HepG2 (cell line): Measurements from ENCODE around the gene YIF1A. TPM values are rescaled to one million over a fixed set of nuclear protein-coding genes. Genes with fewer than 3 reads are reported as not detected.
A peak's percentile ranks its signal among the peaks of the same experiment; 100 is the strongest.

Experiments
- EEA1 ChIP-seq: sonication (generic); formaldehyde crosslinking; IDR thresholded peaks from 2 replicates; pipeline ENCODE4 v1.5.1; 2020; ENCODE audit warnings: mild to moderate bottlenecking, missing genetic modification reagents, borderline replicate concordance
- GMEB2 ChIP-seq: IDR thresholded peaks from 2 replicates; pipeline ENCODE4 v1.6.1; 2016; ENCODE audit warnings: missing biosample characterization, missing genetic modification reagents, low read depth
- GTF2F1 ChIP-seq: fragments of 150-350 bp; IDR thresholded peaks from 2 replicates; pipeline ENCODE4 v1.6.1; 2014; ENCODE audit warnings: low read length
- HOXD1 ChIP-seq: sonication (generic); formaldehyde crosslinking; IDR thresholded peaks from 2 replicates; pipeline ENCODE4 v1.5.0; 2020; ENCODE audit warnings: missing genetic modification reagents
- KDM3A ChIP-seq: IDR thresholded peaks from 2 replicates; pipeline ENCODE4 v1.6.1; 2018; ENCODE audit warnings: low read depth, missing compliant biosample characterization
- MLLT10 ChIP-seq: sonication (generic); formaldehyde crosslinking; IDR thresholded peaks from 2 replicates; pipeline ENCODE4 v1.4.0; 2020; ENCODE audit warnings: missing genetic modification reagents
- NFATC3 ChIP-seq: sonication (generic); formaldehyde crosslinking; IDR thresholded peaks from 2 replicates; pipeline ENCODE4 v1.5.1; 2020; ENCODE audit warnings: mild to moderate bottlenecking, missing genetic modification reagents
- NFE2L2 ChIP-seq: fragments of 150-350 bp; IDR thresholded peaks from 2 replicates; pipeline ENCODE4 v1.6.1; 2014; ENCODE audit warnings: low read length
- NKX3-1 ChIP-seq: sonication (generic); formaldehyde crosslinking; IDR thresholded peaks from 2 replicates; pipeline ENCODE4 v1.5.0; 2020; ENCODE audit warnings: missing genetic modification reagents
- RXRA ChIP-seq: sonication (generic); formaldehyde crosslinking; IDR thresholded peaks from 2 replicates; pipeline ENCODE4 v1.5.1; 2020; ENCODE audit warnings: missing genetic modification reagents
- SYNCRIP ChIP-seq: fragments of 200-400 bp; formaldehyde crosslinking; IDR thresholded peaks from 2 replicates; pipeline ENCODE4 v1.6.1; 2018; ENCODE audit warnings: mild to moderate bottlenecking, low read depth, low read length; ENCODE audit not compliant: insufficient read depth
- TBL1XR1 ChIP-seq: fragments of 150-350 bp; IDR thresholded peaks from 2 replicates; pipeline ENCODE4 v1.6.1; 2014; ENCODE audit warnings: borderline replicate concordance, low read length; ENCODE audit not compliant: partially characterized antibody
- TEAD3 ChIP-seq: optimal IDR thresholded peaks from 2 replicates; pipeline ENCODE3; 2016; ENCODE audit warnings: borderline replicate concordance
- ZC3H4 ChIP-seq: sonication (generic); formaldehyde crosslinking; IDR thresholded peaks from 2 replicates; pipeline ENCODE4 v1.4.0; 2020; ENCODE audit warnings: missing genetic modification reagents, borderline replicate concordance
- ZFP82 ChIP-seq: sonication (generic); formaldehyde crosslinking; IDR thresholded peaks from 2 replicates; pipeline ENCODE4 v1.5.1; 2020; ENCODE audit warnings: mild to moderate bottlenecking, missing genetic modification reagents, borderline replicate concordance
- ZNF136 ChIP-seq: sonication (generic); formaldehyde crosslinking; IDR thresholded peaks from 2 replicates; pipeline ENCODE4 v1.8.1; 2022; ENCODE audit warnings: low read depth, mild to moderate bottlenecking, moderate library complexity, missing genetic modification reagents
- ZNF282 ChIP-seq: fragments of 450-650 bp; IDR thresholded peaks from 2 replicates; pipeline ENCODE4 v1.6.1; 2018; ENCODE audit not compliant: partially characterized antibody
- ZNF550 ChIP-seq: sonication (generic); formaldehyde crosslinking; IDR thresholded peaks from 2 replicates; pipeline ENCODE4 v1.4.0; 2020; ENCODE audit warnings: mild to moderate bottlenecking, missing genetic modification reagents, borderline replicate concordance
- ZSCAN9 ChIP-seq: IDR thresholded peaks from 2 replicates; pipeline ENCODE4 v1.6.1; 2016; ENCODE audit warnings: borderline replicate concordance
- ZZZ3 ChIP-seq: sonication (generic); formaldehyde crosslinking; IDR thresholded peaks from 2 replicates; pipeline ENCODE4 v1.4.0; 2020; ENCODE audit warnings: missing genetic modification reagents, mild to moderate bottlenecking, borderline replicate concordance
- polyA plus RNA-seq, 8 experiments: library from polyadenylated mRNA; depleted of rRNA in 3 of 8; stranded (reverse) in 7 of 8; unstranded in 1 of 8; fragments of >200 nt; fragmentation: Illumina TruSeq in 4 of 8; extraction: Trizol in 4 of 8; gene quantifications; 2 replicates each; pipeline versions ENCODE4 v1.2.1 to v1.2.3, GENCODE V29; 2011 to 2016; ENCODE audit warnings: low read depth in 4 of 8, missing spikeins in 1 of 8, mixed read lengths in 1 of 8; ENCODE audit not compliant: insufficient read depth in 1 of 8
- total RNA-seq, 5 experiments: library from RNA; depleted of rRNA; stranded (reverse); fragments of >200 nt; fragmentation: Illumina TruSeq; extraction: Trizol; gene quantifications; 2 replicates each; pipeline ENCODE4 v1.2.3, GENCODE V29; 2016; ENCODE audit warnings: low read depth in 1 of 5
- TF ChIP-seq, protein P1 (sequence below): sonication (generic); formaldehyde crosslinking; IDR thresholded peaks from 2 replicates; pipeline ENCODE4 v1.5.0; 2020; ENCODE audit warnings: mild to moderate bottlenecking, missing genetic modification reagents
- TF ChIP-seq, protein P2 (sequence below): sonication (generic); formaldehyde crosslinking; IDR thresholded peaks from 2 replicates; pipeline ENCODE4 v1.5.1; 2020; ENCODE audit warnings: missing genetic modification reagents, mild to moderate bottlenecking, borderline replicate concordance
- TF ChIP-seq, protein P3 (sequence below): sonication (generic); formaldehyde crosslinking; IDR thresholded peaks from 2 replicates; pipeline ENCODE4 v1.4.0; 2020; ENCODE audit warnings: low read depth, mild to moderate bottlenecking, missing genetic modification reagents
- TF ChIP-seq, protein P4 (sequence below): sonication (generic); formaldehyde crosslinking; IDR thresholded peaks from 2 replicates; pipeline ENCODE4 v1.8.1; 2023; ENCODE audit warnings: missing genetic modification reagents, mild to moderate bottlenecking, borderline replicate concordance

The YIF1A gene
- total and polyA plus RNA-seq, 2 of the 13 experiments (the other 11 are each of a cell fraction or from before 2014, with no cell fraction given) = 133 to 145 TPM

GRCh38 chr11:66336234-66337102 lies 47.5 kb upstream of the YIF1A start, which contains the start of gene RIN1 (continued):
- TF ChIP-seq, protein P1, sequence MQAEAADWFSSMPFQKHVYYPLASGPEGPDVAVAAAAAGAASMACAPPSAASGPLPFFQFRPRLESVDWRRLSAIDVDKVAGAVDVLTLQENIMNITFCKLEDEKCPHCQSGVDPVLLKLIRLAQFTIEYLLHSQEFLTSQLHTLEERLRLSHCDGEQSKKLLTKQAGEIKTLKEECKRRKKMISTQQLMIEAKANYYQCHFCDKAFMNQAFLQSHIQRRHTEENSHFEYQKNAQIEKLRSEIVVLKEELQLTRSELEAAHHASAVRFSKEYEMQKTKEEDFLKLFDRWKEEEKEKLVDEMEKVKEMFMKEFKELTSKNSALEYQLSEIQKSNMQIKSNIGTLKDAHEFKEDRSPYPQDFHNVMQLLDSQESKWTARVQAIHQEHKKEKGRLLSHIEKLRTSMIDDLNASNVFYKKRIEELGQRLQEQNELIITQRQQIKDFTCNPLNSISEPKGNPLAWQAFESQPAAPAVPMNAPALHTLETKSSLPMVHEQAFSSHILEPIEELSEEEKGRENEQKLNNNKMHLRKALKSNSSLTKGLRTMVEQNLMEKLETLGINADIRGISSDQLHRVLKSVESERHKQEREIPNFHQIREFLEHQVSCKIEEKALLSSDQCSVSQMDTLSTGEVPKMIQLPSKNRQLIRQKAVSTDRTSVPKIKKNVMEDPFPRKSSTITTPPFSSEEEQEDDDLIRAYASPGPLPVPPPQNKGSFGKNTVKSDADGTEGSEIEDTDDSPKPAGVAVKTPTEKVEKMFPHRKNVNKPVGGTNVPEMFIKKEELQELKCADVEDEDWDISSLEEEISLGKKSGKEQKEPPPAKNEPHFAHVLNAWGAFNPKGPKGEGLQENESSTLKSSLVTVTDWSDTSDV = no peak; the same call in 1 of the 2 replicates
- TF ChIP-seq TBL1XR1 (no peak), SYNCRIP (no peak), GMEB2 (no peak), GTF2F1 (no peak), KDM3A (CRISPR knock-in tag) (peak; percentile 86), ZC3H4 (CRISPR knock-in tag) (no peak), ZNF282 (no peak), ZZZ3 (CRISPR knock-in tag) (no peak), EEA1 (CRISPR knock-in tag) (no peak), MLLT10 (CRISPR knock-in tag) (no peak), HOXD1 (CRISPR knock-in tag) (no peak), NFE2L2 (no peak), ZNF136 (CRISPR knock-in tag) (no peak), ZNF550 (CRISPR knock-in tag) (peak; percentile 83; the same call in 1 of the 2 replicates), RXRA (CRISPR knock-in tag) (peak; percentile 85), ZSCAN9 (0 out of 2 replicates have a peak, but pooled peaks have one; percentile 89), TEAD3 (CRISPR knock-in tag) (peak; percentile 83), ZFP82 (CRISPR knock-in tag) (peak; percentile 93; the same call in 1 of the 2 replicates), NKX3-1 (no peak; the same call in 1 of the 2 replicates), NFATC3 (CRISPR knock-in tag) (0 out of 2 replicates have a peak, but pooled peaks have one; percentile 56)
- TF ChIP-seq, protein P2, sequence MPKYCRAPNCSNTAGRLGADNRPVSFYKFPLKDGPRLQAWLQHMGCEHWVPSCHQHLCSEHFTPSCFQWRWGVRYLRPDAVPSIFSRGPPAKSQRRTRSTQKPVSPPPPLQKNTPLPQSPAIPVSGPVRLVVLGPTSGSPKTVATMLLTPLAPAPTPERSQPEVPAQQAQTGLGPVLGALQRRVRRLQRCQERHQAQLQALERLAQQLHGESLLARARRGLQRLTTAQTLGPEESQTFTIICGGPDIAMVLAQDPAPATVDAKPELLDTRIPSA (CRISPR knock-in tag) = no peak
- TF ChIP-seq, protein P3, sequence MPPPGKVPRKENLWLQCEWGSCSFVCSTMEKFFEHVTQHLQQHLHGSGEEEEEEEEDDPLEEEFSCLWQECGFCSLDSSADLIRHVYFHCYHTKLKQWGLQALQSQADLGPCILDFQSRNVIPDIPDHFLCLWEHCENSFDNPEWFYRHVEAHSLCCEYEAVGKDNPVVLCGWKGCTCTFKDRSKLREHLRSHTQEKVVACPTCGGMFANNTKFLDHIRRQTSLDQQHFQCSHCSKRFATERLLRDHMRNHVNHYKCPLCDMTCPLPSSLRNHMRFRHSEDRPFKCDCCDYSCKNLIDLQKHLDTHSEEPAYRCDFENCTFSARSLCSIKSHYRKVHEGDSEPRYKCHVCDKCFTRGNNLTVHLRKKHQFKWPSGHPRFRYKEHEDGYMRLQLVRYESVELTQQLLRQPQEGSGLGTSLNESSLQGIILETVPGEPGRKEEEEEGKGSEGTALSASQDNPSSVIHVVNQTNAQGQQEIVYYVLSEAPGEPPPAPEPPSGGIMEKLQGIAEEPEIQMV (CRISPR knock-in tag) = peak; percentile 61; the same call in 1 of the 2 replicates
- TF ChIP-seq, protein P4, sequence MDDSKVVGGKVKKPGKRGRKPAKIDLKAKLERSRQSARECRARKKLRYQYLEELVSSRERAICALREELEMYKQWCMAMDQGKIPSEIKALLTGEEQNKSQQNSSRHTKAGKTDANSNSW = no peak
